IMR-90 (cell line): ENCODE results near the gene LDB2.

Source experiments
- CEBPB ChIP-seq: IDR thresholded peaks from 2 replicates; pipeline ENCODE4 v1.6.1; 2012; ENCODE audit warnings: low read depth, low read length, improper control_type of control experiment
- CTCF ChIP-seq: conservative IDR thresholded peaks from 2 replicates; pipeline ENCODE4 v1.5.1; 2012; ENCODE audit warnings: mild to moderate bottlenecking, low read depth, low read length, improper control_type of control experiment
- FOS ChIP-seq: fragments of 150-350 bp; IDR thresholded peaks from 2 replicates; pipeline ENCODE4 v1.6.1; 2016; ENCODE audit warnings: low read depth, low read length
- MAFK ChIP-seq: IDR thresholded peaks from 2 replicates; pipeline ENCODE4 v1.6.1; 2012; ENCODE audit warnings: low read depth, low read length, improper control_type of control experiment
- MXI1 ChIP-seq: IDR thresholded peaks from 2 replicates; pipeline ENCODE4 v1.6.1; 2012; ENCODE audit warnings: low read depth, mild to moderate bottlenecking, low read length, moderate library complexity, borderline replicate concordance
- POLR2A ChIP-seq: IDR thresholded peaks from 2 replicates; pipeline ENCODE4 v1.6.1; 2012; ENCODE audit warnings: mild to moderate bottlenecking, low read depth, low read length
- RAD21 ChIP-seq: IDR thresholded peaks from 2 replicates; pipeline ENCODE4 v1.6.1; 2012; ENCODE audit warnings: low read length, improper control_type of control experiment
- SMC3 ChIP-seq: fragments of 150-350 bp; IDR thresholded peaks from 2 replicates; pipeline ENCODE4 v1.6.1; 2016; ENCODE audit warnings: low read depth, mild to moderate bottlenecking, antibody characterized with exemption, low read length, moderate library complexity
- USF2 ChIP-seq: fragments of 150-350 bp; IDR thresholded peaks from 2 replicates; pipeline ENCODE4 v1.6.1; 2017; ENCODE audit warnings: mild to moderate bottlenecking, antibody characterized with exemption, low read length, low read depth

- TF ChIP-seq CEBPB (no peak), MXI1 (no peak), CTCF (no peak), MAFK (no peak), POLR2A (no peak), USF2 (no peak), SMC3 (no peak), FOS (no peak), RAD21 (no peak)
Measured at GRCh38 chr4:16732741-16733140, 165.7 kb downstream of the LDB2 start.
